ENCODE measurements around the gene SPDL1.

Gene SPDL1

GRCh38 chr5:169629847-169630548 is 46.4 kb downstream of the SPDL1 start:
- TF ChIP-seq CTCF (conservative IDR thresholded peaks at IDR 0.05; ENCODE audit: low read depth): no peak
- ChIA-PET POLR2A (ENCODE audit: low non-redundant PET) (no interaction called here), CTCF (interaction anchor here (0.6 kb wide), 1 partner anchor 323 kb away, joined by 3 read pairs; no protein-coding TSS in a partner anchor)
- DNase-seq (ENCODE audit: low spot score): peak; percentile 45
- no peak overlapping the region for H3K27ac ChIP-seq

- ChIA-PET CTCF (no interaction called here), POLR2A (ENCODE audit: low non-redundant PET) (no interaction called here)
- H3K27ac ChIP-seq: no peak overlapping the region
- TF ChIP-seq CTCF (conservative IDR thresholded peaks at IDR 0.05; ENCODE audit: low read depth): no peak
- no peak for DNase-seq (ENCODE audit: low spot score)
Measured at GRCh38 chr5:169631360-169631759, 47.8 kb downstream of the SPDL1 start.

GRCh38 chr5:169632946-169633345 is 49.4 kb downstream of the SPDL1 start:
- no peak for TF ChIP-seq CTCF (conservative IDR thresholded peaks at IDR 0.05; ENCODE audit: low read depth)

GRCh38 chr5:169634606-169635005 is 51.0 kb downstream of the SPDL1 start:
- ChIA-PET POLR2A (ENCODE audit: low non-redundant PET) (no interaction called here), CTCF (interaction anchor here (0.8 kb wide), 1 partner anchor 238 kb away, joined by 3 read pairs; no protein-coding TSS in a partner anchor)
- DNase-seq (ENCODE audit: low spot score): no peak
- no peak for TF ChIP-seq CTCF (conservative IDR thresholded peaks at IDR 0.05; ENCODE audit: low read depth)
- no peak overlapping the region for H3K27ac ChIP-seq

More at GRCh38 chr5:169632946-169633345, 49.4 kb downstream of the SPDL1 start:
- ChIA-PET CTCF (no interaction called here), POLR2A (ENCODE audit: low non-redundant PET) (no interaction called here)
- no peak overlapping the region for H3K27ac ChIP-seq
- DNase-seq (ENCODE audit: low spot score): no peak

GRCh38 chr5:169635936-169636335 is 52.4 kb downstream of the SPDL1 start:
- no peak for TF ChIP-seq CTCF (conservative IDR thresholded peaks at IDR 0.05; ENCODE audit: low read depth)
- DNase-seq (ENCODE audit: low spot score): no peak
- H3K27ac ChIP-seq: no peak overlapping the region
- POLR2A ChIA-PET (ENCODE audit: low non-redundant PET): no interaction called here
- CTCF ChIA-PET: no interaction called here

- no peak for DNase-seq (ENCODE audit: low spot score)
- ChIA-PET POLR2A (ENCODE audit: low non-redundant PET) (no interaction called here), CTCF (no interaction called here)
- H3K27ac ChIP-seq: no peak overlapping the region
- no peak for TF ChIP-seq CTCF (conservative IDR thresholded peaks at IDR 0.05; ENCODE audit: low read depth)
Measured at GRCh38 chr5:169636477-169637084, 53.0 kb downstream of the SPDL1 start.
